Inflammatory macrophage (primary cell): ENCODE data around the gene GMPPA.

Experiments
- DNase-seq, 2 donors: peaks; one replicate each; pipeline ENCODE4 v3.0.0-alpha.2; 2020 to 2022

Gene GMPPA

DNA sequence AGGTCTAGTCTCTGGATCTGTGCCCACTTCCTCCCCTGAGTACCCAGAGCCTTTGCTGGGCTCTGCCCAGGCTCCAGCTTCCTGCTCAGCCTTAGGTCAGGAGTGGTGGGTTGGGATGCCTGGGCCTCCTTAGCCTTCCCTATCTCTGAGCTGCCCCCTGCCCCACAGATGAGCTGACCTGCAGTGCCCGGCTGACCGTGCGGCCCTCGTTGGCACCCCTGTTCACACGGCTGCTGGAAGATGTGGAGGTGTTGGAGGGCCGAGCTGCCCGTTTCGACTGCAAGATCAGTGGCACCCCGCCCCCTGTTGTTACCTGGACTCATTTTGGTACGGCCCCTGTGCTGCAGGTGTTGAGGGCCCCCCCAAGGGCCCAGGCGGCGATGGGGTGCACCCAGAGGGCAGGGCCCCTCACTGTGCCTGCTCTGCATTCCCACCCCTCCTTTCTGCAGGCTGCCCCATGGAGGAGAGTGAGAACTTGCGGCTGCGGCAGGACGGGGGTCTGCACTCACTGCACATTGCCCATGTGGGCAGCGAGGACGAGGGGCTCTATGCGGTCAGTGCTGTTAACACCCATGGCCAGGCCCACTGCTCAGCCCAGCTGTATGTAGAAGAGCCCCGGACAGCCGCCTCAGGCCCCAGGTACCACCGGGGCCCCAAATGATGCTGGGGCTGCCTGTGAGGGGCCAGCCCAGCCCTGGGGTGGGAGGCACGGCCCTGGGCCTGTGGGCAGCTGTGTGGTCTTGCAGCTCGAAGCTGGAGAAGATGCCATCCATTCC is 30.1 kb upstream of the GMPPA start:
- no peak for DNase-seq

GRCh38 chr2:219469186-219469724 is 29.4 kb upstream of the GMPPA start:
- DNase-seq = peak; percentile 42 to 78

- DNase-seq = no peak
Observed at GRCh38 chr2:219470429-219470828, 28.3 kb upstream of the GMPPA start.

DNA sequence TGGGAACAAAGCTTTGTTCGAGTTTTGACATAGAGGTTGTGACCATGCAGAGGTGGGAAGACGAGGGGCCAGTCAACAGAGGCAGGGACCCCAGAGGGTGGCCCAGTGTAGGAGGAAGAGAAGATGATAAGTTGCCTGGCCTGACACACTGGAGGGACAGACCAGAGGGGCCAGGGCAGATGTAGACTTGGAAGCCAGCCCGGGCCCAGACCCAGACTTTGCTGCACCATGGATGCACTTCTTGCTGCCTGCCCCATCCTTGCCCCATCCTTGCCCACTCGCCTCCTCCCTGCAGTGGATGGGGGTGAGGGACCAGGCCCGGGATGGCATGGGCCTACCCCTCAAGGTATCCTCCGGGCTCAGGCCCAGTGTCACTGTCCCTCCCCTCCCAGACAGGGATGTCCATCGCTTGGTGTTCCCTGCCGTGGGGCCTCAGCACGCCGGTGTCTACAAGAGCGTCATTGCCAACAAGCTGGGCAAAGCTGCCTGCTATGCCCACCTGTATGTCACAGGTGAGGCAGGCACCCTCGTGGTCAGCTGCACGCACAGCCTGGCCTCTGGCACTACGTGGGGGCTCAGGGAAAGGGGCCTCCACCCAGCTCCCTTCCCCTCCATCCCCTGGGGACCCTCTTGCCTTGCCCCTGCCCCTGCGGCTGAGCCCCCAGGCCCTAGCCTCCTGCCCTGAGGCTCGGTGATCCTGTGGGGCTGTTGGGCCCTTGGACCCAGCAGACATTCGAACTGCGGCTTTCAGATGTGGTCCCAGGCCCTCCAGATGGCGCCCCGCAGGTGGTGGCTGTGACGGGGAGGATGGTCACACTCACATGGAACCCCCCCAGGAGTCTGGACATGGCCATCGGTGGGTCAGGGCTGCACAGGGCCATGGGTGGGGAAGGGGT is 27.0 kb upstream of the GMPPA start:
- no peak for DNase-seq

- DNase-seq = no peak
Observed at GRCh38 chr2:219472629-219473187, 26.0 kb upstream of the GMPPA start.

DNA sequence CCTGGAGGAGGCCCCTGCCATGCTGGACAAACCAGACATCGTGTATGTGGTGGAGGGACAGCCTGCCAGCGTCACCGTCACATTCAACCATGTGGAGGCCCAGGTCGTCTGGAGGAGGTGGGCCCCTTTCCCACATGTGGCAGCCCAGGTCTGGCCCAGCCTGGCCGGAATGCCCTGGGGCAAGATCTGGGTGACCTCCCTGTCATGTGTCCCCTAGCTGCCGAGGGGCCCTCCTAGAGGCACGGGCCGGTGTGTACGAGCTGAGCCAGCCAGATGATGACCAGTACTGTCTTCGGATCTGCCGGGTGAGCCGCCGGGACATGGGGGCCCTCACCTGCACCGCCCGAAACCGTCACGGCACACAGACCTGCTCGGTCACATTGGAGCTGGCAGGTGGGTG is 25.2 kb upstream of the GMPPA start:
- no peak for DNase-seq

DNA sequence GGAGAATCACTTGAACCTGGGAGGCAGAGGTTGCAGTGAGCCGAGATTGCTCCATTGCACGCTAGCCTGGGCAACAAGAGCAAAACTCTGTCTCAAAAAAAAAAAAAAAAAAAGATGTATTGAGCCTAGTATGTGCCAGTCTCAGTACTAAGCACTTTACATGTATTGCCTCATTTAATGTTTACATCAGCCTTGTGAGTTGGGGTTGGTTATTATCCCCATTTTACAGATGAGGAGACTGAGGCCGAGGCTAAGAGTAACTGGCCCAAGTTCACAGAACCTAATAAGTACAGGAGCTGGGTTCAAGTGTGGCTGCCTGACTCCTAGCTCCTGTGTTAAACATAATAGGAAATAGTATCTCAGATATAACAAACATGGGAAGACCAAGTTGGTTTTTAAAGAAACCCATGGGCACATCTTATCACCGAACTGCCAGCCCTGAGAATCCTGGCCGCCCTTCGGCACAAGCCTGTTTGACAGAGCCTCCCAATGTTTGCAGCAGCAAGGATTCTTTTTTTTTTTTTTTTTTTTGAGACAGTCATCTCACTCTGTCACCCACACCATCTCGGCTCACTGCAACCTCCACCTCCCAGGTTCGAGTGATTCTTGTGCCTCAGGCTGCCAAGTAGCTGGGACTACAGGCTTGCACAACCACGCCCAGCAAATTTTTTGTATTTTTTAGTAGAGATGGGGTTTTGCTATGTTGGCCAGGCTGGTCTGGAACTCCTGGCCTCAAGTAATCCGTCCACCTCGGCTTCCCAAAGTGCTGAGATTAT is 24.2 kb upstream of the GMPPA start:
- DNase-seq = no peak

DNA sequence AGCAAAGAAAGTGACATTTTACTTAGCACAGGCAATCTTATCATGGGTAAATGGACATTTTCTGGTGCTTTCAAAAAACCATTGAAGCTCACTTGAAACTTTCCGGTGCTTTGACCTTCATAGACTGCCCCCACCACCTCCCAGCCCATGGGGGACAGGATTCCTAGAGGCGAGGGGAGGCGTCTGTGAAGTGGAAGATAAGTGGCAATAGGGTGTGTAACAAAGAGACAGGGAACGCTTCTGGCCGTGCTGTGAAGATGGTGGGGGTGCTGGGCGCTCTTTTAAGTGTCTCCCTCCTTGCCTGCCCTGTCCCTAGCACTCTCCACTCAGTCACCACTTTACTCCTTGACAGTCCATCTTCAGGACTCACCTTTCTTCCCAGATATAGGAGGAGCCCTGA is 23.4 kb upstream of the GMPPA start:
- no peak for DNase-seq

DNA sequence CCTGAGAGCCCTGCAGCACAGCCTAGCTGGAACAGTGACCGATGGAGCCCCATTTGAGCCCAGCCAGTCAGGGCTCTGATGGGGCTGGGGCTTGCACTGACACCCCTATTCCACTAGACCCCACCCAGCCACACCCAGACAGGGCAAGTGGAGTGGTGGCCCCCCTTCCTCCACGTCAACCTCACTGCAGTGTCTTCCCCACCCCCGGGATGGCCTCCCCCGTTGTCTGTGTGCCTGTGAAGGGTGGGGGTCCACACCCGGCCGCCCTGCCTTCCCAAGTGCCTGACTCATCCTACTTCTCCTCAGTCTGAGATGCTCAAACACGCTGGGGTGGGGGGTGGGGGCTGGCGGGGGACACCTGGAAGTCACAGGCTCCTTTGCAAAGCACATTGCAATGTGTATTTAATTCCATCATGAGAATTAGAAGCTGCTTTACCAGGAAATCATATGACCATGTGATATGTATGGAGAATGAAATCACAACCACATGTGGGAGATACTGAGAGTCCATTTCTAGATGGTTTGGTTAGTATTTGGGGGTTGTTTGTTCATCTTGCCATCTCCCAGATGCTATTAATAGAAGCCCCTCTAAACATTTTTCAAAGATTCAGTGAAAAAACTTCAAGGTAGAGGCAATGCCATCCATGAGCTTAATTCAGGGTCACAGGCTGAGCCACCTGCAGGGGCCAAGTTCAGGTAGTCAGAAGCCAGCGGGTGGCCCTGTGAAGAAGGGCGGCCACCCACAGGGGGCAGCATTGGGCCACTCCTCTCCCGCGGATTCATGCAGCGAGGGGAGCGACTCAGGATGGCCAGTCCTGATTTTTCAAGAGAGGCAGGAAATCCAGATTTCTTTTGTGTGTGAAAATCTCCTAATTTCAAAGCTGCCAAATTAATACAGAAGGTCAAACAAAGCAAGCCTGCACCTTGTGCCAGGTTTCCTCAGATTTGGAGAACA is 22.7 kb upstream of the GMPPA start:
- peak; percentile 54 to 63 for DNase-seq

DNA sequence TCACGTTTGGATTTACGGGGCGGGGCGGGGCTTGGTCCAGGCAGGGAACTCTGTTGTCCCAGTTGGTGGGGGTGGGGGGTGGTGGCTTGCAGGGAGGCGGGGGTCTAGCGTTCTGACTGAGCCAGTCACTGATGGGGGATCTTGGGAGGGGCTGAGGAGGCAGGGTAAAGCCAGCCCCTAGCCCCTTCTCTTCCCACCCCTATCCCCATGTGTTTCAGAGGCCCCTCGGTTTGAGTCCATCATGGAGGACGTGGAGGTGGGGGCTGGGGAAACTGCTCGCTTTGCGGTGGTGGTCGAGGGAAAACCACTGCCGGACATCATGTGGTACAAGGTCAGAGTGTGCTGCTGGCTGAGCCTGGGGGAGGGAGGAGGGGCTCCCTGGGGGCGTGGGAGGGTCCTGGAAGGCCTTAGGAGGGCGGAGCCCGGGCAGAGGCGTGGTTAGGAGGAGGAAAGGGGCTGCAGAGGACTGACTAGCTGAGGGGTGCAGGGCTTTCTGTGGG is 22.0 kb upstream of the GMPPA start:
- no peak for DNase-seq

- no peak for DNase-seq
Observed at GRCh38 chr2:219477179-219477578, 21.5 kb upstream of the GMPPA start.

- no peak for DNase-seq
Observed at GRCh38 chr2:219477815-219478214, 20.9 kb upstream of the GMPPA start.

- DNase-seq = no peak
Observed at GRCh38 chr2:219478916-219479315, 19.8 kb upstream of the GMPPA start.

DNA sequence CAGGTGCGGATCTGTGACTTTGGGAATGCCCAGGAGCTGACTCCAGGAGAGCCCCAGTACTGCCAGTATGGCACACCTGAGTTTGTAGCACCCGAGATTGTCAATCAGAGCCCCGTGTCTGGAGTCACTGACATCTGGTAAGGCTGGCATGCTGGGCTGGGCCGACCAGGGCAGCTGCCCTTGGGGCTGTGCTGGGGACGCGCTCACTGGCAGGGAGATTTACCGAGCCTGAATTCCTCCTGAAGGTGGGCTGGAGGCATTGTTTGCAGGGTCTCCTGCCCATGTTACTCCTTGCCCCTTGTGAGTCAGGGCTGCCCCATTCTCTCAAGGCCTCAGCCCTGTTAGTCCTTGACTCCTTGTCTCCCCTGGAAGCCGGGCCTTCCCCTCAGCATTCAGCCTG is 18.7 kb upstream of the GMPPA start:
- DNase-seq = no peak

DNA sequence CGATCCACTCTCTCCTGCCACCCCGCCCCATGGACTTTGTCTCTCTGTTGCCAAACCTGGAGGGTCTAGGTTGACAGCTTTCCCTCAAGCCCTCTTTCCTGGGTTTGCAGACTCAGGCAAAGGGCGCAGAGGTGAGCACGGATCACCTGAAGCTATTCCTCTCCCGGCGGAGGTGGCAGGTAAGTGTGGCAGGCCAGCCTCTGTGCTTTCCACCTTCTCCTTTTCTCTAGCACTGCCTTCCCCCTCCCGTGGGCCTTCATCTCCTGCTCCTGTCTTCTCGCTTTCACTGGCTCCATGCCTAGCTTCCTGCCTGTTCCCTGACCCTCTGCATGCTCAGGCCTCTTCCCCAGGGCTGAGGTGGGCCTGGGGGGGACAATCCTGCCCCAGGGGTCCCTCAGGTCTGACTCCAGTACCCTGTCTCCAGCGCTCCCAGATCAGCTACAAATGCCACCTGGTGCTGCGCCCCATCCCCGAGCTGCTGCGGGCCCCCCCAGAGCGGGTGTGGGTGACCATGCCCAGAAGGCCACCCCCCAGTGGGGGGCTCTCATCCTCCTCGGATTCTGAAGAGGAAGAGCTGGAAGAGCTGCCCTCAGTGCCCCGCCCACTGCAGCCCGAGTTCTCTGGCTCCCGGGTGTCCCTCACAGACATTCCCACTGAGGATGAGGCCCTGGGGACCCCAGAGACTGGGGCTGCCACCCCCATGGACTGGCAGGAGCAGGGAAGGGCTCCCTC is 15.9 kb upstream of the GMPPA start:
- no peak for DNase-seq

DNA sequence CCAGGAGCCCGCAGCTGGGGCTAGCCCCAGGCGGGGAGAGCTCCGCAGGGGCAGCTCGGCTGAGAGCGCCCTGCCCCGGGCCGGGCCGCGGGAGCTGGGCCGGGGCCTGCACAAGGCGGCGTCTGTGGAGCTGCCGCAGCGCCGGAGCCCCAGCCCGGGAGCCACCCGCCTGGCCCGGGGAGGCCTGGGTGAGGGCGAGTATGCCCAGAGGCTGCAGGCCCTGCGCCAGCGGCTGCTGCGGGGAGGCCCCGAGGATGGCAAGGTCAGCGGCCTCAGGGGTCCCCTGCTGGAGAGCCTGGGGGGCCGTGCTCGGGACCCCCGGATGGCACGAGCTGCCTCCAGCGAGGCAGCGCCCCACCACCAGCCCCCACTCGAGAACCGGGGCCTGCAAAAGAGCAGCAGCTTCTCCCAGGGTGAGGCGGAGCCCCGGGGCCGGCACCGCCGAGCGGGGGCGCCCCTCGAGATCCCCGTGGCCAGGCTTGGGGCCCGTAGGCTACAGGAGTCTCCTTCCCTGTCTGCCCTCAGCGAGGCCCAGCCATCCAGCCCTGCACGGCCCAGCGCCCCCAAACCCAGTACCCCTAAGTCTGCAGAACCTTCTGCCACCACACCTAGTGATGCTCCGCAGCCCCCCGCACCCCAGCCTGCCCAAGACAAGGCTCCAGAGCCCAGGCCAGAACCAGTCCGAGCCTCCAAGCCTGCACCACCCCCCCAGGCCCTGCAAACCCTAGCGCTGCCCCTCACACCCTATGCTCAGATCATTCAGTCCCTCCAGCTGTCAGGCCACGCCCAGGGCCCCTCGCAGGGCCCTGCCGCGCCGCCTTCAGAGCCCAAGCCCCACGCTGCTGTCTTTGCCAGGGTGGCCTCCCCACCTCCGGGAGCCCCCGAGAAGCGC is 15.0 kb upstream of the GMPPA start:
- no peak for DNase-seq

DNA sequence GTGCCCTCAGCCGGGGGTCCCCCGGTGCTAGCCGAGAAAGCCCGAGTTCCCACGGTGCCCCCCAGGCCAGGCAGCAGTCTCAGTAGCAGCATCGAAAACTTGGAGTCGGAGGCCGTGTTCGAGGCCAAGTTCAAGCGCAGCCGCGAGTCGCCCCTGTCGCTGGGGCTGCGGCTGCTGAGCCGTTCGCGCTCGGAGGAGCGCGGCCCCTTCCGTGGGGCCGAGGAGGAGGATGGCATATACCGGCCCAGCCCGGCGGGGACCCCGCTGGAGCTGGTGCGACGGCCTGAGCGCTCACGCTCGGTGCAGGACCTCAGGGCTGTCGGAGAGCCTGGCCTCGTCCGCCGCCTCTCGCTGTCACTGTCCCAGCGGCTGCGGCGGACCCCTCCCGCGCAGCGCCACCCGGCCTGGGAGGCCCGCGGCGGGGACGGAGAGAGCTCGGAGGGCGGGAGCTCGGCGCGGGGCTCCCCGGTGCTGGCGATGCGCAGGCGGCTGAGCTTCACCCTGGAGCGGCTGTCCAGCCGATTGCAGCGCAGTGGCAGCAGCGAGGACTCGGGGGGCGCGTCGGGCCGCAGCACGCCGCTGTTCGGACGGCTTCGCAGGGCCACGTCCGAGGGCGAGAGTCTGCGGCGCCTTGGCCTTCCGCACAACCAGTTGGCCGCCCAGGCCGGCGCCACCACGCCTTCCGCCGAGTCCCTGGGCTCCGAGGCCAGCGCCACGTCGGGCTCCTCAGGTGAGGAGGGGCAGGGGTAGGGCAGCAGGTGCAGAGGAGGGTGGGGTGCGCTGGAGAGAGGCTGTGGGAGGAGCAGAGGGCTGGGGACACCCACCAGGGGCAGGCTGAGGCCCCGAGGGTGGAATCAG is 14.1 kb upstream of the GMPPA start:
- DNase-seq = no peak

- DNase-seq = no peak
Observed at GRCh38 chr2:219485201-219485580, 13.5 kb upstream of the GMPPA start.
